SK-N-SH treated with all-trans-retinoic acid at 6 μM for 48 hours (cell line): ENCODE results near the gene SEC24D.
A peak's percentile ranks its signal among the peaks of the same experiment; 100 is the strongest.

Source experiments
- ATAC-seq: fragments of 200-7000 bp; cut with Tn5 transposase; 3 replicates; pipeline ENCODE4 v1.9.1; 2020; ENCODE audit warnings: mild to moderate bottlenecking, moderate library complexity
- ARNTL ChIP-seq: fragments of 450-650 bp; formaldehyde crosslinking; IDR thresholded peaks from 2 replicates; pipeline ENCODE4 v1.5.0; 2020; ENCODE audit warnings: low read depth, mild to moderate bottlenecking, moderate library complexity, borderline replicate concordance
- BACH2 ChIP-seq: fragments of 250-450 bp; sonication (Bioruptor Pico); IDR thresholded peaks from 2 replicates; pipeline ENCODE4 v1.9.0; 2021; ENCODE audit warnings: mild to moderate bottlenecking, borderline replicate concordance
- CREB5 ChIP-seq: fragments of 250-450 bp; sonication (Bioruptor Pico); IDR thresholded peaks from 2 replicates; pipeline ENCODE4 v1.5.1; 2020; ENCODE audit warnings: low read depth, mild to moderate bottlenecking, moderate library complexity
- CSDC2 ChIP-seq: fragments of 250-450 bp; sonication (Bioruptor Pico); IDR thresholded peaks from 2 replicates; pipeline ENCODE4 v1.5.0; 2020; ENCODE audit warnings: mild to moderate bottlenecking, moderate library complexity
- ESRRG ChIP-seq: fragments of 250-450 bp; sonication (Bioruptor Pico); IDR thresholded peaks from 2 replicates; pipeline ENCODE4 v1.6.1; 2021; ENCODE audit warnings: mild to moderate bottlenecking
- ISL1 ChIP-seq: fragments of 250-450 bp; sonication (Bioruptor Pico); IDR thresholded peaks from 2 replicates; pipeline ENCODE4 v2.1.2; 2022; ENCODE audit warnings: mild to moderate bottlenecking, moderate library complexity
- OSR1 ChIP-seq: fragments of 250-450 bp; sonication (Bioruptor Pico); IDR thresholded peaks from 2 replicates; pipeline ENCODE4 v1.8.0; 2022; ENCODE audit warnings: moderate library complexity, mild to moderate bottlenecking, inconsistent platforms
- PATZ1 ChIP-seq: fragments of 250-450 bp; sonication (Bioruptor Pico); IDR thresholded peaks from 2 replicates; pipeline ENCODE4 v1.8.0; 2020; ENCODE audit warnings: mild to moderate bottlenecking, moderate library complexity, borderline replicate concordance
- PPARA ChIP-seq: fragments of 250-450 bp; sonication (Bioruptor Pico); IDR thresholded peaks from 2 replicates; pipeline ENCODE4 v1.5.0; 2020; ENCODE audit warnings: mild to moderate bottlenecking, borderline replicate concordance
- TCF4 ChIP-seq: fragments of 250-450 bp; sonication (Bioruptor Pico); IDR thresholded peaks from 2 replicates; pipeline ENCODE4 v1.8.0; 2021; ENCODE audit warnings: mild to moderate bottlenecking, moderate library complexity, borderline replicate concordance
- TOX ChIP-seq: fragments of 250-450 bp; sonication (Bioruptor Pico); IDR thresholded peaks from 2 replicates; pipeline ENCODE4 v1.8.0; 2021; ENCODE audit warnings: mild to moderate bottlenecking, moderate library complexity, borderline replicate concordance
- TSHZ2 ChIP-seq: fragments of 250-450 bp; sonication (Bioruptor Pico); IDR thresholded peaks from 2 replicates; pipeline ENCODE4 v1.5.0; 2020; ENCODE audit warnings: mild to moderate bottlenecking, moderate library complexity
- ZC3H10 ChIP-seq: fragments of 250-450 bp; sonication (Bioruptor Pico); IDR thresholded peaks from 2 replicates; pipeline ENCODE4 v1.5.1; 2021; ENCODE audit warnings: mild to moderate bottlenecking, moderate library complexity
- ZFP3 ChIP-seq: fragments of 250-450 bp; sonication (Bioruptor Pico); IDR thresholded peaks from 2 replicates; pipeline ENCODE4 v1.5.0; 2020; ENCODE audit warnings: mild to moderate bottlenecking, moderate library complexity
- ZFP30 ChIP-seq: fragments of 450-650 bp; formaldehyde crosslinking; IDR thresholded peaks from 2 replicates; pipeline ENCODE4 v1.5.0; 2022; ENCODE audit warnings: mild to moderate bottlenecking, moderate library complexity
- ZNF565 ChIP-seq: fragments of 450-650 bp; formaldehyde crosslinking; conservative IDR thresholded peaks from 2 replicates; pipeline ENCODE4 v1.5.0; 2020; ENCODE audit warnings: low read depth, mild to moderate bottlenecking, moderate library complexity
- ZNF70 ChIP-seq: fragments of 450-650 bp; formaldehyde crosslinking; IDR thresholded peaks from 2 replicates; pipeline ENCODE4 v1.5.0; 2020; ENCODE audit warnings: mild to moderate bottlenecking, moderate library complexity
- TF ChIP-seq, protein P1 (sequence below): fragments of 250-450 bp; sonication (Bioruptor Pico); IDR thresholded peaks from 2 replicates; pipeline ENCODE4 v1.8.0; 2021; ENCODE audit warnings: low read depth, mild to moderate bottlenecking, moderate library complexity, borderline replicate concordance

The SEC24D gene

GRCh38 chr4:118743867-118744266 lies 92.1 kb downstream of the SEC24D start (continued):
- TF ChIP-seq PATZ1 (CRISPR knock-in tag) (no peak), ZNF70 (CRISPR knock-in tag) (no peak), ARNTL (CRISPR knock-in tag) (no peak), OSR1 (no peak)

- ATAC-seq, result peak; percentile 57
- no peak for TF ChIP-seq CSDC2 (CRISPR knock-in tag)
- no peak for TF ChIP-seq ARNTL (CRISPR knock-in tag)
- no peak for TF ChIP-seq ZC3H10 (CRISPR knock-in tag)
- no peak for TF ChIP-seq ZNF70 (CRISPR knock-in tag)
- TF ChIP-seq PPARA, result no peak
- TF ChIP-seq, protein P1, sequence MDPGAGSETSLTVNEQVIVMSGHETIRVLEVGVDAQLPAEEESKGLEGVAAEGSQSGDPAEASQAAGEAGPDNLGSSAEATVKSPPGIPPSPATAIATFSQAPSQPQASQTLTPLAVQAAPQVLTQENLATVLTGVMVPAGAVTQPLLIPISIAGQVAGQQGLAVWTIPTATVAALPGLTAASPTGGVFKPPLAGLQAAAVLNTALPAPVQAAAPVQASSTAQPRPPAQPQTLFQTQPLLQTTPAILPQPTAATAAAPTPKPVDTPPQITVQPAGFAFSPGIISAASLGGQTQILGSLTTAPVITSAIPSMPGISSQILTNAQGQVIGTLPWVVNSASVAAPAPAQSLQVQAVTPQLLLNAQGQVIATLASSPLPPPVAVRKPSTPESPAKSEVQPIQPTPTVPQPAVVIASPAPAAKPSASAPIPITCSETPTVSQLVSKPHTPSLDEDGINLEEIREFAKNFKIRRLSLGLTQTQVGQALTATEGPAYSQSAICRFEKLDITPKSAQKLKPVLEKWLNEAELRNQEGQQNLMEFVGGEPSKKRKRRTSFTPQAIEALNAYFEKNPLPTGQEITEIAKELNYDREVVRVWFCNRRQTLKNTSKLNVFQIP (CRISPR knock-in tag), result no peak
- TF ChIP-seq ZNF565 (CRISPR knock-in tag), result no peak
- no peak for TF ChIP-seq ESRRG (CRISPR knock-in tag)
- TF ChIP-seq PATZ1 (CRISPR knock-in tag), result no peak
- no peak for TF ChIP-seq TOX
- TF ChIP-seq TSHZ2 (CRISPR knock-in tag), result no peak
- no peak for TF ChIP-seq TCF4 (CRISPR knock-in tag)
- TF ChIP-seq, all 23 proteins: peak for 0
These were observed 93.9 kb downstream of the SEC24D start for GRCh38 chr4:118742050-118742449.

GRCh38 chr4:118741301-118741855 lies 94.5 kb downstream of the SEC24D start:
- no peak for TF ChIP-seq TOX
- TF ChIP-seq ARNTL (CRISPR knock-in tag), result no peak
- TF ChIP-seq BACH2 (CRISPR knock-in tag), result no peak
- no peak for TF ChIP-seq ISL1 (CRISPR knock-in tag)
- TF ChIP-seq PPARA, result no peak
- TF ChIP-seq, all 23 proteins: peak for 0
- ATAC-seq, result peak; percentile 48

DNA sequence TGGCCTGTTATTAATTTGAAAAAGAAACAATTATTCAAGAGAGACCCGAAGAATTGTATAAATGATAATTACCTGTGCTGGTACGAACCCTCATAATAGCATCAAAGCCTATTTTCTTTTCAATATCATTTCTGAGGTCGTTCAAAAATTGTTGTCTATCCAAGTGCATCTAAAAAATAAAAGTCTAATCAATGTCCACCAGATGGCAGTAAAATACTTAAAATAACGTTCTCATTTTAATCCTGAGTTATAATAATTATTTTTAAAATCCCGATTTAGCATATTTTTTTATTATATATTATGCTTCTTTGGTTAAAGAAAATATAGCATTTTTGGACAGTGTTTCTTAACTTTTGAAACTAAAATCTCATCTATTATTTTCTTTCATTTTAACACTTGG lies 95.1 kb downstream of the SEC24D start:
- ATAC-seq, result peak; percentile 46; the same call in 2 of the 3 replicates
- no peak for TF ChIP-seq ZNF70 (CRISPR knock-in tag)
- TF ChIP-seq ZNF565 (CRISPR knock-in tag), result no peak
- TF ChIP-seq, all 23 proteins: peak for 0

- TF ChIP-seq ZFP3 (no peak), CREB5 (CRISPR knock-in tag) (no peak), TOX (no peak), TSHZ2 (CRISPR knock-in tag) (no peak), ZNF565 (CRISPR knock-in tag) (no peak), BACH2 (CRISPR knock-in tag) (no peak), ZFP30 (CRISPR knock-in tag) (no peak), ESRRG (CRISPR knock-in tag) (no peak)
- no peak for ATAC-seq
These were observed 96.8 kb downstream of the SEC24D start for GRCh38 chr4:118739022-118739713.
